ENCODE measurements around the gene CUL2.
A peak's percentile ranks its signal among the peaks of the same experiment; 100 is the strongest.

DNA sequence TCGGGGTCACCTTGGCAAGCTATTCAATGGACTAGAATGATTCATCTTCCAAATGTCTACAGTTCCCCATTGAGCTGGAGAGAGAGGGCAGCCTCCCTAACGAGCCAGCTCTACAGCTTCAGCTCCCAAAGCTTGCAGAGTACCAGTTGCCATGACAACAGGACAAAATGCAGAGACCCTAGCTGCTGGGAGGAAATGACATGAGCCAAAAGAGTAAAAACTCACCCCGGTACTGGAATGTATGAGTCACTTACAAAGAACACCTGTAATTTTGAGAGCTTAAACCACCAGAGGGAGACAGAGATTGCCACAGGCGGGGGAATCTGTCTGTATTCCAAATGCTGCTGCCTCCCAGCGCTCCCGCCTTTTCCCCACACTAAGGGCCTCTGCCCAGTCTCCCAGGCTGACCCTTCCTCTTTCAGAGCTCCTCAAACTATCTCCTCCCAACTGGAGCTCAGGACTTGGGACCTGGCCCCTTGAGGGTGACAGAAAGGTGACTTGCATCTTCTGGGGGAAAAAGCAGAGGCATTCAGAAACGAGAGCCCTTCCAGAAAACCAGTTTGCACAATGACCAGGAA lies 95.5 kb downstream of the CUL2 start:
- TF ChIP-seq, protein P1, sequence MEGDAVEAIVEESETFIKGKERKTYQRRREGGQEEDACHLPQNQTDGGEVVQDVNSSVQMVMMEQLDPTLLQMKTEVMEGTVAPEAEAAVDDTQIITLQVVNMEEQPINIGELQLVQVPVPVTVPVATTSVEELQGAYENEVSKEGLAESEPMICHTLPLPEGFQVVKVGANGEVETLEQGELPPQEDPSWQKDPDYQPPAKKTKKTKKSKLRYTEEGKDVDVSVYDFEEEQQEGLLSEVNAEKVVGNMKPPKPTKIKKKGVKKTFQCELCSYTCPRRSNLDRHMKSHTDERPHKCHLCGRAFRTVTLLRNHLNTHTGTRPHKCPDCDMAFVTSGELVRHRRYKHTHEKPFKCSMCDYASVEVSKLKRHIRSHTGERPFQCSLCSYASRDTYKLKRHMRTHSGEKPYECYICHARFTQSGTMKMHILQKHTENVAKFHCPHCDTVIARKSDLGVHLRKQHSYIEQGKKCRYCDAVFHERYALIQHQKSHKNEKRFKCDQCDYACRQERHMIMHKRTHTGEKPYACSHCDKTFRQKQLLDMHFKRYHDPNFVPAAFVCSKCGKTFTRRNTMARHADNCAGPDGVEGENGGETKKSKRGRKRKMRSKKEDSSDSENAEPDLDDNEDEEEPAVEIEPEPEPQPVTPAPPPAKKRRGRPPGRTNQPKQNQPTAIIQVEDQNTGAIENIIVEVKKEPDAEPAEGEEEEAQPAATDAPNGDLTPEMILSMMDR (IDR thresholded peaks at IDR 0.05) = peak in 5 of 6 experiments; percentile 56 to 82 (median 69)
- no peak for TF ChIP-seq POLR2A (IDR thresholded peaks at IDR 0.05)

Measured in esophagus squamous epithelium (tissue), 4 donors.